T-cell (primary cell): ENCODE measurements around the gene SLC26A11. TPM values are rescaled to one million over a fixed set of nuclear protein-coding genes. Genes with fewer than 3 reads are reported as not detected.

Experiments
- ATAC-seq, 4 experiments: fragments of 200-7000 bp in 3 of 4; fragments of 150-1000 bp in 1 of 4; cut with Tn5 transposase; replicated peaks in 1 of 4; 1 replicate in 3 of 4; 2 replicates in 1 of 4; pipeline ENCODE4 v1.10.0; 2021; ENCODE audit warnings: moderate library complexity in 3 of 4, mild to moderate bottlenecking in 2 of 4, moderate number of reproducible peaks in 1 of 4
- CTCF ChIA-PET, 2 donors: fragments of 300-600 bp; sonication (Branson Sonifier 250); formaldehyde crosslinking; loops; one replicate each; lab custom pipeline; 2022; ENCODE audit warnings: antibody characterized with exemption in 2 of 2; lab: Charles Lee
- POLR2A ChIA-PET, 2 donors: fragments of 300-600 bp; sonication (Branson Sonifier 250); formaldehyde crosslinking; loops; one replicate each; lab custom pipeline; 2022; ENCODE audit warnings: antibody characterized with exemption in 2 of 2; lab: Charles Lee
- DNase-seq, 35 experiments: peaks; one replicate each; pipeline versions ENCODE4 v3.0.0 to v3.0.0-alpha.2; 2013 to 2023
- H3K27ac ChIP-seq: one replicate; pipeline ENCODE4 v1.5.1; 2013; ENCODE audit warnings: low read length
- H3K27me3 ChIP-seq, 2 experiments: replicated peaks in 1 of 2; 1 replicate in 1 of 2; 2 replicates in 1 of 2; pipeline versions ENCODE4 v1.6.1 to v1.7.0; 2013; ENCODE audit warnings: low read length in 1 of 2, mixed read lengths in 1 of 2; ENCODE audit not compliant: control insufficient read depth in 2 of 2, insufficient read depth in 2 of 2; ENCODE audit errors: extremely low read depth in 1 of 2
- H3K36me3 ChIP-seq, 2 donors: 1 replicate in 1 of 2; 2 replicates in 1 of 2; pipeline versions ENCODE4 v1.6.1 to v1.7.0; 2013; ENCODE audit warnings: low read length in 1 of 2; ENCODE audit not compliant: control insufficient read depth in 2 of 2, insufficient read depth in 1 of 2; ENCODE audit errors: extremely low read depth in 1 of 2
- H3K4me1 ChIP-seq, 2 experiments: 1 replicate in 1 of 2; 2 replicates in 1 of 2; pipeline versions ENCODE4 v1.6.1 to v1.7.0; 2013; ENCODE audit warnings: low read length in 2 of 2, mixed read lengths in 1 of 2; ENCODE audit not compliant: insufficient read depth in 2 of 2, control insufficient read depth in 1 of 2; ENCODE audit errors: extremely low read depth in 1 of 2
- H3K4me3 ChIP-seq, 2 donors: 1 replicate in 1 of 2; 2 replicates in 1 of 2; pipeline versions ENCODE4 v1.5.1 to v1.7.0; 2013; ENCODE audit warnings: mild to moderate bottlenecking in 2 of 2, low read length in 1 of 2, moderate library complexity in 1 of 2; ENCODE audit not compliant: control insufficient read depth in 1 of 2; ENCODE audit errors: extremely low read depth in 1 of 2
- H3K9me3 ChIP-seq: 2 replicates; pipeline ENCODE4 v1.7.0; 2013
- H3K27ac Mint-ChIP-seq, 2 donors: one replicate each; pipeline ENCODE4 v1.8.0; 2020 to 2021; ENCODE audit warnings: mild to moderate bottlenecking in 2 of 2, mixed read lengths in 2 of 2
- H3K27me3 Mint-ChIP-seq, 2 donors: one replicate each; pipeline ENCODE4 v1.8.0; 2021 to 2022; ENCODE audit warnings: mixed read lengths in 2 of 2
- H3K36me3 Mint-ChIP-seq: one replicate; pipeline ENCODE4 v1.8.0; 2021; ENCODE audit warnings: mixed read lengths
- H3K4me1 Mint-ChIP-seq, 3 donors: one replicate each; pipeline ENCODE4 v1.8.0; 2020 to 2022; ENCODE audit warnings: mixed read lengths in 3 of 3, mild to moderate bottlenecking in 1 of 3
- H3K4me3 Mint-ChIP-seq, 3 donors: one replicate each; pipeline ENCODE4 v1.8.0; 2020 to 2022; ENCODE audit warnings: mild to moderate bottlenecking in 3 of 3, mixed read lengths in 3 of 3, moderate library complexity in 3 of 3
- H3K9me3 Mint-ChIP-seq, 3 donors: one replicate each; pipeline ENCODE4 v1.8.0; 2020 to 2022; ENCODE audit warnings: mixed read lengths in 3 of 3
- WGBS: methylation state at CpG from one replicate; pipeline ENCODE4 v1.1.5; 2013; ENCODE audit warnings: missing lambda C conversion rate; ENCODE audit not compliant: insufficient coverage; 5-methylcytosine and 5-hydroxymethylcytosine counted together
- total RNA-seq, 35 experiments: library from RNA in 6 of 35; stranded (reverse) in 6 of 35; fragments of 120-200 nt in 1 of 35; gene quantifications; one replicate each; pipeline versions ENCODE4 v1.2.1 to v1.2.4 and lab custom pipeline; 2013 to 2026

SLC26A11 gene
- total RNA-seq, 5 donors from 2014 or later (not counting 1 experiment from before 2014, with no cell fraction given) = 45.9 to 123 (median 112) TPM

DNA sequence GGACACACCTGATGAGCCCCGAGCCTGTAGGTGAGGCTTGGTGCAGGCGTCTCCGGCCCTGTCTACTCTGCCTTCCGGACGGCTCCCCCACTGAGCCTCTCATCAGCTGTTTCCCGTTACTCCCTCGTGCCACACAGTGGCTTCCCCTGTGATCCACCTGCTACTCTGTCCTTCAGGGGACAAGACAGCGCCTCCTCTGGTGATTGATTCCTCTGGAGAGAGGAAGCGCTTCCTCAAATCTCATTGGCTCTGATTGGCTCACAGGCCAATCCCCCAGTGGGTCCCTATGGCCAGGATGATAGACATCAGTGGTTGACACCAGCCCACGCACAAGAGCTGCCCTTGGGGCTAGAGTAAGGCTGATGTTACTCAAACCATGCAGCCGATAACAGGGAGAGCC is 64.4 kb downstream of the SLC26A11 start:
- 66% methylated on average over 9 of the region's 11 CpGs for WGBS
- ATAC-seq (peak in 3 of 4 experiments; percentile 24 to 73 (median 70)), DNase-seq (no peak)
- H3K4me1 Mint-ChIP-seq = peaks cover 17 to 19% (median 17%) of the 10 kb centered on the region in 3 donors
- Histone ChIP-seq H3K4me3 (no peak overlapping the region), H3K27me3 (no peaks in the 10 kb centered on the region), H3K36me3 (peaks cover 9 to 70% of the 10 kb centered on the region in 2 donors), H3K4me1 (peaks cover 0 to 10% of the 10 kb centered on the region in 2 experiments), H3K9me3 (no peaks in the 10 kb centered on the region), H3K27ac (no peak overlapping the region)
- ChIA-PET CTCF (interaction anchor here (0.7 kb wide), 2 partner anchors 60 to 89 kb away, joined by 3 to 4 read pairs; no protein-coding TSS in a partner anchor), POLR2A (no interaction called here)
- no peaks in the 10 kb centered on the region for H3K27me3 Mint-ChIP-seq
- H3K4me3 Mint-ChIP-seq = no peak overlapping the region
- H3K27ac Mint-ChIP-seq = peak overlapping the region; percentile 34 to 55
- peaks cover 24% of the 10 kb centered on the region for H3K36me3 Mint-ChIP-seq
- H3K9me3 Mint-ChIP-seq = no peaks in the 10 kb centered on the region

- Histone ChIP-seq H3K4me3 (no peak overlapping the region), H3K27me3 (no peaks in the 10 kb centered on the region), H3K9me3 (no peaks in the 10 kb centered on the region), H3K36me3 (peaks cover 9 to 71% of the 10 kb centered on the region in 2 donors), H3K27ac (no peak overlapping the region), H3K4me1 (peaks cover 0 to 10% of the 10 kb centered on the region in 2 experiments)
- Mint-ChIP-seq H3K27ac (no peak overlapping the region), H3K4me3 (no peak overlapping the region), H3K36me3 (peaks cover 21% of the 10 kb centered on the region), H3K9me3 (no peaks in the 10 kb centered on the region), H3K4me1 (peaks cover 12 to 14% (median 12%) of the 10 kb centered on the region in 3 donors), H3K27me3 (no peaks in the 10 kb centered on the region)
- ChIA-PET POLR2A (no interaction called here), CTCF (no interaction called here)
- 92% methylated on average over 15 of the region's 19 CpGs for WGBS
- DNase-seq (no peak), ATAC-seq (no peak)
Measured at GRCh38 chr17:80285237-80285920, 65.2 kb downstream of the SLC26A11 start.

GRCh38 chr17:80286638-80286960 is 66.4 kb downstream of the SLC26A11 start:
- H3K9me3 ChIP-seq = no peaks in the 10 kb centered on the region
- DNase-seq = no peak
- peaks cover 30% of the 10 kb centered on the region for H3K36me3 Mint-ChIP-seq

GRCh38 chr17:80287038-80287437 is 66.8 kb downstream of the SLC26A11 start:
- H3K27ac ChIP-seq = no peak overlapping the region
- ChIA-PET CTCF (interaction anchor here in 1 of 2 donors (0.6 kb wide), 1 partner anchor 1198 kb away, joined by 3 read pairs; no protein-coding TSS in a partner anchor), POLR2A (no interaction called here)
- Mint-ChIP-seq H3K27ac (peak overlapping the region in 1 of 2 donors; percentile 73), H3K27me3 (no peaks in the 10 kb centered on the region), H3K4me1 (peaks cover 5 to 15% (median 13%) of the 10 kb centered on the region in 3 donors), H3K9me3 (no peaks in the 10 kb centered on the region), H3K36me3 (peaks cover 34% of the 10 kb centered on the region), H3K4me3 (no peak overlapping the region)
- 96% methylated on average over 6 of the region's 9 CpGs for WGBS
- H3K36me3 ChIP-seq = peaks cover 9 to 75% of the 10 kb centered on the region in 2 donors
- ATAC-seq = no peak
- H3K9me3 ChIP-seq = no peaks in the 10 kb centered on the region
- no peak overlapping the region for H3K4me3 ChIP-seq
- H3K4me1 ChIP-seq = peaks cover 0 to 10% of the 10 kb centered on the region in 2 experiments
- no peaks in the 10 kb centered on the region for H3K27me3 ChIP-seq
- DNase-seq = no peak

More at GRCh38 chr17:80286638-80286960, 66.4 kb downstream of the SLC26A11 start:
- CTCF ChIA-PET = interaction anchor here in 1 of 2 donors (0.6 kb wide), 1 partner anchor 1198 kb away, joined by 3 read pairs; no protein-coding TSS in a partner anchor
- Histone ChIP-seq H3K36me3 (peaks cover 9 to 73% of the 10 kb centered on the region in 2 donors), H3K27ac (no peak overlapping the region), H3K27me3 (no peaks in the 10 kb centered on the region), H3K4me1 (peaks cover 0 to 10% of the 10 kb centered on the region in 2 experiments), H3K4me3 (no peak overlapping the region)
- ATAC-seq = no peak
- Mint-ChIP-seq H3K4me1 (peaks cover 6 to 15% (median 14%) of the 10 kb centered on the region in 3 donors), H3K4me3 (no peak overlapping the region), H3K27me3 (no peaks in the 10 kb centered on the region), H3K27ac (no peak overlapping the region), H3K9me3 (no peaks in the 10 kb centered on the region)
- POLR2A ChIA-PET = no interaction called here
- WGBS = 93% methylated on average over 3 of the region's 5 CpGs

DNA sequence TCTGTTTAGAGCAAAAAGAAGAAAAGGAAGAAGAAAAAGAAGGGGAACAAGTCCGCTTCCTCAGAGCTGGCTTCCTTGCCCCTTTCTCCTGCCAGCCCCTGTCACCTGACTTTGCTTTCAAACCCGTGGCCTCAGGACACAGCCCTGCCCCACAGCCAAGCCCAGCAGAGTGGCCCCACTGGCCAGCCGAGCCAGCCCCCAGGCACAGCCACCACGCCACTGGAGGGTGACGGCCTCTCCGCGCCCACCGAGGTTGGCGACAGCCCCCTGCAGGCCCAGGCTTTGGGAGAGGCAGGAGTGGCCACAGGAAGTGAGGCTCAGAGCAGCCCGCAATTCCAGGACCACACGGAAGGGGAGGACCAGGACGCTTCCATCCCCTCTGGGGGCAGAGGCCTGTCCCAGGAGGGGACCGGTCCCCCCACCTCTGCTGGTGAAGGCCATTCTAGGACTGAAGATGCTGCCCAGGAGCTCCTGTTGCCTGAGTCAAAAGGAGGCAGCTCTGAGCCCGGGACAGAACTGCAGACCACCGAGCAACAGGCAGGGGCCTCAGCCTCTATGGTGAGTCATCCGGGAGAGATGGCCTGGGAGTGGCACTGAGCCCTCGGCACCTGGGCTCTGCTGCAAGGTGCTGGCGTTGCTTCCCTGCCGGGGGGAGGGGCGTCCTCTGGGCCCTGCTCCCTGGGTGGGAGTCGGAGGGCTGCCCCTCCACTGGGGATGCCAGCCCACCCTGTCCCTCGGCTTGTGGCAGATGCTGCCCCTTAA is 67.8 kb downstream of the SLC26A11 start:
- Histone ChIP-seq H3K27ac (no peak overlapping the region), H3K9me3 (no peaks in the 10 kb centered on the region), H3K36me3 (peaks cover 9 to 79% of the 10 kb centered on the region in 2 donors), H3K4me1 (peaks cover 0 to 10% of the 10 kb centered on the region in 2 experiments), H3K4me3 (no peak overlapping the region), H3K27me3 (no peaks in the 10 kb centered on the region)
- H3K36me3 Mint-ChIP-seq = peaks cover 37% of the 10 kb centered on the region
- H3K27ac Mint-ChIP-seq = peak overlapping the region; percentile 43 to 73
- H3K4me1 Mint-ChIP-seq = peaks cover 5 to 12% (median 10%) of the 10 kb centered on the region in 3 donors
- CTCF ChIA-PET = no interaction called here
- no peak for ATAC-seq
- POLR2A ChIA-PET = no interaction called here
- H3K27me3 Mint-ChIP-seq = no peaks in the 10 kb centered on the region
- 84% methylated on average over 21 of the region's 22 CpGs for WGBS
- no peak for DNase-seq
- H3K4me3 Mint-ChIP-seq = no peak overlapping the region
- H3K9me3 Mint-ChIP-seq = no peaks in the 10 kb centered on the region

DNA sequence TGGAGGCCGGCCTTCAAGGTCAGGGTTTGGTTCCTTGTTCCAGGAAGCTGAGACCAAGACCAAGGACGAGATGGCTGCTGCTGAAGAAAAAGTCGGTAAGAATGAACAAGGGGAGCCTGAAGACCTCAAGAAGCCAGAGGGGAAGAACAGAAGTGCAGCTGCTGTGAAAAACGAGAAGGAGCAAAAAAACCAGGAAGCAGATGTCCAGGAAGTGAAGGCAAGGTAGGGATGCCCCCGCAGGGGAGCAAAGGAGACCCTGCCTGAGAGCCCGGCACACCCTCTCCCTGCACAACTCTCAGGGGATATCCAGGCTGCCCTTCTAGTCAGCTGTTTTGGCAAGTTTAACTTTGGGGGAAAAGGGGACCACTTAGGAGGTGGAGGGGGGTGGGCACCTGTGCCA is 69.4 kb downstream of the SLC26A11 start:
- Histone ChIP-seq H3K27me3 (no peaks in the 10 kb centered on the region), H3K36me3 (peaks cover 17 to 90% of the 10 kb centered on the region in 2 donors), H3K4me1 (peaks cover 0 to 10% of the 10 kb centered on the region in 2 experiments), H3K4me3 (no peak overlapping the region), H3K9me3 (no peaks in the 10 kb centered on the region), H3K27ac (no peak overlapping the region)
- no peak for ATAC-seq
- 57% methylated on average over 3 of the region's 6 CpGs for WGBS
- Mint-ChIP-seq H3K4me3 (no peak overlapping the region), H3K4me1 (peaks cover 3 to 13% (median 12%) of the 10 kb centered on the region in 3 donors), H3K27me3 (no peaks in the 10 kb centered on the region), H3K9me3 (no peaks in the 10 kb centered on the region), H3K36me3 (peaks cover 41% of the 10 kb centered on the region), H3K27ac (peak overlapping the region; percentile 65 to 76)
- POLR2A ChIA-PET = no interaction called here
- no peak for DNase-seq
- CTCF ChIA-PET = no interaction called here
